NCI-H1092 treated with DMSO at 0.1 percent for 48 hours (cell line): Measurements from ENCODE around the gene GTPBP6.

Experiments
- DNase-seq: peaks from one replicate; lab custom pipeline; 2025; lab: John Stamatoyannopoulos, UW

The GTPBP6 gene, protein sequence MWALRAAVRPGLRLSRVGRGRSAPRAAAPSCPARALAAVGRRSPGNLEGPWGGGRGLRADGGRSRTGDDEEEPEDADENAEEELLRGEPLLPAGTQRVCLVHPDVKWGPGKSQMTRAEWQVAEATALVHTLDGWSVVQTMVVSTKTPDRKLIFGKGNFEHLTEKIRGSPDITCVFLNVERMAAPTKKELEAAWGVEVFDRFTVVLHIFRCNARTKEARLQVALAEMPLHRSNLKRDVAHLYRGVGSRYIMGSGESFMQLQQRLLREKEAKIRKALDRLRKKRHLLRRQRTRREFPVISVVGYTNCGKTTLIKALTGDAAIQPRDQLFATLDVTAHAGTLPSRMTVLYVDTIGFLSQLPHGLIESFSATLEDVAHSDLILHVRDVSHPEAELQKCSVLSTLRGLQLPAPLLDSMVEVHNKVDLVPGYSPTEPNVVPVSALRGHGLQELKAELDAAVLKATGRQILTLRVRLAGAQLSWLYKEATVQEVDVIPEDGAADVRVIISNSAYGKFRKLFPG

DNA sequence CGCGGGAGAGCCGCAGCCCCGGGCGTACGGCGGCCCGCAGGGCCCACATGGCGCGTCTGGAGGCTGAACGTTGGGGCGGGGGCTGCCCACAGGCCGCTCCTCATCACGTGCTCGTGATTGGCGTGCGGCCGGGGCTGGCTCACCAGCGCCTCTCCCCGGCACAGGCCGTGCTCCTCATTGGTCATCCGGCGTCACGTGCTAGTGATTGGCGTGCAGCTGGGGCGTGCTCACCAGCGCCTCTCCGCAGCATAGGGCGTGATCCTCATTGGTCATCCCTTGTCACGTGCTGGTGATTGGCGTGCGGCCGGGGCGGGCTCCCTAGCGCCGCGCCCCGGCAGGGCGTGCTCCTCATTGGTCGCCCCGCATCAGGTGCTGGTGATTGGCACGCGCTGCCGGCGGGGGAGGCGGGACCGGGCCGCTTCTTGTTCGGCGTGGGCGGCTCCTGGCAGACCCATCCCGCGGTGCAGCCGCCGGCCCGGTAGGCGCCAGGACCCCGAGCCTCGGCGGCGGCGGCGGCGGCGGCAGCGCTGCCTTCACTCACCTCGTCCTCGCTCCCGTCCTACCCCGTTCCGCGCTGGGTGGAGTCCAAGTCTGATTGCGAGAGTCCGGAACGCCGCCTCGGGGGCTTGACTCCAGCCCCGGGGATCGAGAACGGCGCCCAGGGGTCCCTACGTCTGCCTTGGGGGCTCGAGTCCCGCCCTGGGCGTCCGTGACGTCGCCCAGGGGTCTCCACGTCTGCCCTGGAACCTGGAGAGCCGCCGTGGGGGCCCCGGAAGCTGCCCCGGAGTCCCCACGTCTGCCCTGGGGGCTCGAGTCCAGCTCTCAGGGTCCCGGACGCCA lies at the start of gene GTPBP6:
TSS of gene GTPBP6 (minus strand) at position 58 of the 840 bp plus-strand sequence. CDS start at position 49, 9 bp downstream.
- no peak for DNase-seq

DNA sequence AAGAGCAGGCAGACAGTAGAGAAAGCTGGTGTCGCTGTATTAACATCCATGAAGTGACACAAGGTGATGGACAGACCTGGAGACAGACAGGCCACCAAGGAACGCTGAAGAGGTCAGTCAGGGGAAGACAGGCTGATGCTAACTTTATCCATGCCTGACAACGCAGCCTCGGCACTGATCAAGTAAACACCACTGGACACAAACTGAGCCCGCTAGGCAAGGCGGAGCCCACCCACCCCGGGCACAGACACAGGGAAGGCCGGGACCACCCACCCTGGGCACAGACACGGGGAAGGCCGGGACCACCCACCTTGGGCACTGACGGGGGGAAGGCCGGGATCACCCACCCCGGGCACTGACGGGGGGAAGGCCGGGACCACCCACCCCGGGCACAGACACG lies 49.3 kb upstream of the GTPBP6 start:
- DNase-seq: no peak

DNA sequence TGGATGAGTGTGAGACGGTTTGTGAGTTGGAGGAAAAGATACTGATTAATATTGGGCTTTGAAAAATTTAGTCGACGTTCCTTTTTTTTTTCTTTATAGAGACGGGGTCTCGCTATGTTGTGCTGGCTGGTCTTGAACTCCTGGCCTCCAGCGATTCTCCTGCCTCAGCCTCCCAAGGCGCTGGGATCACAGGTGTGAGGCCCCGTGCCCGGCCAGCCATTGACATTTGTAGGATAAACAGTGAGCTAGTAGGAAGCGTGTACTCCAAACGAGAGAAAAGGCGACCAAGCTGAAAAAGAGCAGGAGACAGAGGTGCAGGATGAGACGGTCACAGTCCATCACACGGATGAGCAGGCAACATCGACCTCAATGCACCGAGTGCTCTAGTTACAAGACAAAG lies 48.8 kb upstream of the GTPBP6 start:
- DNase-seq: no peak

DNA sequence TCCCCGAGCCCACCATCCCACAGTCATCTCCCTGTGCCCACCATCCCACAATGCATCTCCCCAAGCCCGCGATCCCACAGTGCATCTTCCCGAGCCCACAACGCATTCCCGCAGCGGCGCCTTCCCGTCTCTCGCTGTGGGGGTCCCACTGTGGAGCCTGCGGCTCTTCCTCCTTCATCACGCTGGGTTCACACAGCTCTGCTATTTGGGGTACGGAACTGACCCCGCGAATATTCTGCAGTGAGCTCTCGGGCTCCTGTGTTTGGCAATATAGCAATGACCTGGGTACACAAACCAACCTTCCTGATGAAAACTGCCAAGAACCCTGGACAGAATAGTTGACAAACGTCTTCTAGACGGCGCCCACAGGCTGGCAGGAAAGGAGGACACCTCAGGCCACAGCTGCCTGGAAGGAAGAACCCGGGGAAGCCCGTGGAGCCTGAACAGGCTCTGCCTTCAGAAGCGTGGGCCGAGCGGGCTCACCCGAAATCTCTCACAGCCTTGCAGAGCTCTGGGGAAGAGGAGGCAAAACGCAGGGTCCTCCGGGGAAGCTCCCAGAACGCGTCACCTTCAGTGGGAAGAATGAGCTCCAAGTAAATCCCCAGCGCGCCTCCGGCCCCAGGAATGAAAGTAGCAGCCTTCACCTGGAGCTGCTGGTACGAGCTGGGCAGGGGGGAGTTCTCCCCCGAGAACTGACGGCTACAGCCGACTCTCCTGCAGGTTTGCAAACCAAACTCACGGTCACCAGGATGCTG lies 45.2 kb upstream of the GTPBP6 start:
- DNase-seq: no peak

DNA sequence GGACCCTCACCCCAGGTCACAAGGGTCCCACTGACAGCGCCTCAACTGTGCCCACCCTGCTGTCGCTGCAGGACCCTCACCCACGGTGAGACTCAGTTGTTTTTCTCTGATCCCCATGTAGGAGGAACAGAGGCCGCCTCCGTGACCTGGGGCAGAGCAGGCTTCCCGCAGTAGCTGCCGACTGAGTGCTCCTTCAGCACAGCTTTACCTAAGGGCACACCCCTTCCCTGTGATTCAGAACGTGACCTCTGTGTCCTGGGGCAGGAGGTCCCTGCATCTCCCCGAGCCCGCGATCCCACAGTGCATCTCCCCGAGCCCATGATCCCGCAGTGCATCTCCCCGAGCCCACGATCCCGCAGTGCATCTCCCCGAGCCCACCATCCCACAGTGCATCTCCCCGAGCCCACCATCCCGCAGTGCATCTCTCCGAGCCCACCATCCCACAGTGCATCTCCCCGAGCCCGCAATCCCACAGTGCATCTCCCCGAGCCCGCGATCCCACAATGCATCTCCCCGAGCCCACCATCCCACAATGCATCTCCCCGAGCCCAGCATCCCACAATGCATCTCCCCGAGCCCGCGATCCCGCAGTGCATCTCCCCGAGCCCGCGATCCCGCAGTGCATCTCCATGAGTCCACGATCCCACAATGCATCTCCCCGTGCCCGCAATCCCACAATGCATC lies 44.5 kb upstream of the GTPBP6 start:
- no peak for DNase-seq

DNA sequence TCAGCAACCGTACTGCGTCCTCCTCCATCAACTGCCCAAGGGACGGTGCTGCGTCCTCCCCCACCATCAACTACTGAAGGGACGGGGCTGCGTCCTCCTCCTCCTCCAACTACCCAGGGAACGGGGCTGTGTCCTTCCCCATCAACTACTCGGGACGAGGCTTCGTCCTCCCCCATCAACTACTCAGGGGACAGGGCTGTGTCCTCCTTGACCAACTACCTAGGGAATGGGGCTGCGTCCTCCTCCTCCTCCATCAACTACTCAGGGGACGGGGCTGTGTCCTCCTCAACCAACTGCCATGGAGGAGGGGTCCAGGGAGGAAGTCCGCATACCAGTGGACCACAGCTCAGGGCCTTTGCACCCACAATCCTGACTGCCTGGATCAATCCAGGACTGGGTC lies 43.8 kb upstream of the GTPBP6 start:
- no peak for DNase-seq

DNA sequence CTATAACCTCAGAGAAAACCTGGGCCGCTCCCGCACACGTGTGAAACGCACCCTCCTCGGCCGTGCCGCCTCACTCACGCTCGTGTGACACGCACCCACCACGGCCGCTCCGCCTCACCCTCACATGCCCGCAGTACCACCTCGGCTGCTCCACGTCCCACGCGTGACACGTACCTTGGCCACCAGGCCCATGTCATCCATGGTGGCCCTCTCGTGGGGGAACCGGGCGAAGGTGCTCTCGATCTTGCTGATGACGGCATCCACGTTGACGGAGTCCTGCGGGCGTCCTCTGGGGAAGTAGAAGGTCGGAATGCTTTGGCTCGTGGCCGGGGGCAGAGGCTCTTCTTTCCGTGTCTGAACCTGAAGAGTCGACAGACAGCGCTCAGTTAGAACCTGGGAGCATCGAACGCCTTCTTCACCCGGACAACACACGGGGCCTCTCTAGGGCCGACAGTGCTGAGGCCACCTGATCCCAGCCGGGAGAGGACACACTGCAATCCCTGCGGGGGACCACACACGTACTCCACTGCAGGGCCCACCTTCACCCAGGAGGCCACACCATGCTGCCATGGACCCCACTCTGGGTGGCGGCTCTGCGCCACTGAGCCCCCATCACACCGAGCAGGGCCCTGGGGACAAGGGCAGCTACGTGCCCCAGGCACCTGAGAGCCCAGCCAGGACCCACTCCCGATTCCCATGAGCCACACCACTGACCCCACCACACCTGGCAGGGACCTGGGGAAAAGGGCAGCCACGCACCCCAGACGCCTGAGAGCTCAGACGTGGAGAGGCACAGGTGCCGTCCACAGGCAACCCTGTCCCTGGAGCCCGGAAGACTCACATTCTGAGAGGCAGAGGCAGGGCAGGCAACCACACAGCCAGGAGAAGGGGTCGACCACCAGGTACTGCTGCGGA lies 42.9 kb upstream of the GTPBP6 start:
- no peak for DNase-seq

DNA sequence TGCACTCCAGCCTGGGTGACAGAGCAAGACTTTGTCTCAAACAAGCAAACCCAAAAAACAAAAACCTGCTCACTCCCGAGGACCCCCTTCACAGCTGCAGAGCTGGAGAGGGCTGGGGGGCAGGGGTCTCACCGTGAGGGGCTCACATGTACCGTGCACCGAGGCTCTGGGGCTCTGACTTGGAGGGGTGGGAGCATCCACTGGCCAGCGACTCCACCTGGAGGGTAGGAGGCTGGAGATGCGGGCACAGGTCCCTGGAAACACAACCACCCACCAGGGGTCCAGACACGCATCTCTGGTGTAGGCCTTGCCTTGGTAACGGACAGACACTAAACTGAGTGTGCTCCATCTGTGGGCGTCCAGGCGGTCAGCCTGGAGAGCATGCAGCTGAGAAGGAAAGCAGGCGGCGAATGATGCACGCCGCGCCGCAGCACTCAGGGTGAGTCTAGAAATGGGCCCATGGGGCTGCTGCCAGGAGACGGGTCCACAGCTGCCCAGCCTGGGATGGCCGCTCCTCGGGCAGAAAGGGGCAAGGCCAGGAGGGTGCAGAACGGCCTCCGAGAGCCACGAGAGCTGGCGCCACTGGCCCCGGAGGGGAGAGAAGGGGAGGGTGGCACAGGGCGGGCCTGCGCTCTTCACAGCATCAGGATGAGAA lies 42.0 kb upstream of the GTPBP6 start:
- no peak for DNase-seq

DNA sequence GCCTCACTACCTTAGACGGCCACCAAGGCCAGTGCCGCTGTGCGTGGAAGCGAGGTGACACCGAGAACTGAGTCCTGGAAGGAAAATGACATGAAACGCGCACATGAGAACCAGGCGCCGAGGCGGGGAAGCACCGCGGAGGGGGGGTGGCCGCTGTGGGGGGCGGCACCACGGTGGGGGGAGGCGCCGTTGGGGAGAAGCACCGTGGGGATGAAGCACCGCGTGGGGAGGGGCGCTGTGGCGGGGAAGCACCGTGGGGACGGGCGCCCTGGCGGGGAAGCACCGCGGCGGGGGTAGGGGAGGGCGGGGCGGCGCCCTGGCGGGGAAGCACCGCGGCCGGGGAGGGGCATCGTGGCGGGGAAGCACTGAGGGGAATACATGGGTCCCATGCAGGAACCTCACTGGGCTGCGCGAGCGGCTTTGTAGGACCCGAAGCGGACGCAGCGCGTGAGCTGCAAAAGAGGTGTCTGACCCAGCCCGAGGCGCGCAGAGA lies 40.1 kb upstream of the GTPBP6 start:
- no peak for DNase-seq

DNA sequence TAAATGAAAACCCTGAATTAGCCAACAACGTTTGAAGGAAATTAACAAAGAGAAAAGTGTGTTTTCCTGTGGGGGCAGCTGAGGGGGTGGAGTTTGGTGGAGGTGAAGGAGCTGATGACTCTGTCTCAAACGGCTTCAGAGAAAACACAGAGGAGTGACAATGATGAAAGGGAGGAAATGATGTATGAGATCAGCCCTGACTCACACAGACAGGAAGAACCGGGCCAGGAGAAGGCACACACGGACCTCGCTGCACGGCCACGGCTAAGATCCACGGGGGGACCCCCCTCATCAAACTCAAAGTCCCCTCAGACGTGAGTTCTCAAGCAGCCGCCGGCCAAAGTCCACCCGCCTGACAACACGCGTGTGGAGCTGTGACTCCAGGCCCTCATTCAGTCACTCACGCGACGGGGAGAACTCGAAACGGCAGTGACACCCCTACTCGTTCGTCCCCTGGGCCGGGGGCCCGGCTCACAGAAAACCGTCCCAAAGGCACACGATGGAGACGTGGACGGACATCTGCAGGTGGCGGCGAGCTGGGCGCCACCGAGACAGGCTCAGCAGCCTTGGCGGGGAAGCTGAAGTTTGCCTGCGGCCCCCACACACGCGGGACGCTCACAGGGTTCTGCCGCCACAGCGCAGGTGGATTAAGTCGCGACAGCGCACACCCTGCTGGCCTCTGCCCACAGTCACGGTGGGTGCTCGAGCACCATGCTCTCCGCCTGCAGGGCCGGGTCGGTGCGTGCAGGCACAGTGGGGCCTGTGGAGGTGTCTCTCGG lies 39.3 kb upstream of the GTPBP6 start:
- DNase-seq: no peak

DNA sequence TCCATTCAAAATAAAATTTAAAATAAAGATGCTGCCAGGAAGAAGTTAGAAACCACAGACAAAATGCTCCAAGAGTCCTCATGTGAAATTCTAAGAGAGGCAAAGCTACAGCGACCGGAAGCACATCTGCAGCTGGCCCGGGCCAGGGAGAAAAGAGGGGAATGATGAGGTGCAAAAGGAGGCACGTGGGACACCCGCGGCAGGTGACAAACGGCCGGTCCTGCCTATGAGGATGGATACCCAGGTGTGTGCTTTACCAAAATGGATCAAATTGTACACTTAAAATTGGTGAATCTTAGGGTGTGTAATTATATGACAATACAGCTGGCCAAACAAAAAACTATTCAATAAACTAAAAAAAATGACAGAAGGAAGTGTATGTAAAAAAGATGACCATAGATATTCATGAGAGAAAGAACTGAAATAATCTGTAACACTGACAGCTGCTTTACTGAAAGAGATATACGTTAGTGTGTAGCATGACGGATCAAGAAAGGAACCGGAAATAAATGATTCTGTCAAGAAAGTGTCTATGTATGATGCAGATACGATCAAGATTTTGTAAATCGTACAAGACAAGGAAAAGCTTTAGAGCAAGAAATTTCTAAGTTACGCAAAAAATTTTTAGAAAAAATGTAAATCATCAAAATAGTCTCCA lies 38.6 kb upstream of the GTPBP6 start:
- no peak for DNase-seq

DNA sequence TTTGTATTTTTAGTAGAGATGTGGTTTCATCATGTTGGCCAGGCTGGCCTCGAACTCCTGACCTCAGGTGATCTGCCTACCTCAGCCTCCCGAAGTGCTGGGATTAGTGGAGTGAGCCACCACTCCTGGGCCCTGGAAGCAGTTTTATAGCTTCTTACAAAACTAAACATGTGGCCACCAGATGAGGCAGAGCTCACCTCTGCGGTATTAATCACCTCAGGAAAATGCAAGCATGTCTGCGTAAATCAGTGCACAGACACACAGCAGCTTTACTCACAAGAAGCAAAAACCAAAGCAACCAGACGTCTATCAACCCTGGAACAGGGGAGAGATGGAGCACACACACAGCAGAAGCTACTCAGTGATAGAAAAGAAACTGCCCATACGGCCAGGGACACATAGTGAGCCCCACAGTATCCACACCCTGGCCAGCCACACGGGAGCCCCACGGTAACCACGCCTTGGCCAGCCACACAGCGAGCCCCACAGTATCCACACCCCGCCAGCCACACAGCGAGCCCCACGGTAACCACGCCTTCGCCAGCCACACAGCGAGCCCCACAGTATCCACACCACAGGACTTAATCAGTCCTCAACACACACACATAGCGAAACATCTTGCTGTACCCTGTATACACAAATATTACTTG lies 37.9 kb upstream of the GTPBP6 start:
- no peak for DNase-seq

DNA sequence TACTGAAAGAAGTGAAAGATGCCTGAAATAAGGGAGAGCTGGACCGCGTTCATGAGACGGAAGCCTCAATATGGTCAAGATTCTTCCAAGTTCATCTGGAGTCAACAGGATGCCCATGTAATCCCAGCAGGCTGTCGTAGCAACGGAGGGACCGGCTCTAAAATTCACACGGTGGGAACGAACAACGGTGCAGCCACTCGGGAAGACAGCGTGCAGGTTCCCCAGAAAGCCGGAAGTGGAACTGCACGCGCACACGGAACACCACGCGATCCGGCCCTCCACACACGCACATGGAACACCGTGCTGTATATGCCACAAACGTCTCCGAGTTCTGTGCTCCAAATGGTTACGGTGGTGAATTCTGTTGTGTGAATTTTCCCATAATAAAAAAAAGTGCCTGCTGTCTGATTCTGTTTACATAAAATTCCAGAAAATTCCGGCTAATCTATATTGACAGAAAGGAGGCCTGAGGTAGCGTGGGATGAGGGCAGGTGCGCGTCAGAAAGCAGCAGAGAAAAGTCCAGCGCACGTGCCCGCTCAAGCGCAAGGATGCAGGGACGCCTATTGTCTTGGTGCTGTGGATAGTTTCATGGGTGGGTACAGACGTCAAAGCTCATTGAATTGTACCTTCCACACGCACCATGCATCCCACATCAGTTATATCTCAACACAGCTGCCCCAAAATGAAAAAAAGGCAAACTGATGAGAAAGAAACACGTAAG lies 36.9 kb upstream of the GTPBP6 start:
- no peak for DNase-seq

DNA sequence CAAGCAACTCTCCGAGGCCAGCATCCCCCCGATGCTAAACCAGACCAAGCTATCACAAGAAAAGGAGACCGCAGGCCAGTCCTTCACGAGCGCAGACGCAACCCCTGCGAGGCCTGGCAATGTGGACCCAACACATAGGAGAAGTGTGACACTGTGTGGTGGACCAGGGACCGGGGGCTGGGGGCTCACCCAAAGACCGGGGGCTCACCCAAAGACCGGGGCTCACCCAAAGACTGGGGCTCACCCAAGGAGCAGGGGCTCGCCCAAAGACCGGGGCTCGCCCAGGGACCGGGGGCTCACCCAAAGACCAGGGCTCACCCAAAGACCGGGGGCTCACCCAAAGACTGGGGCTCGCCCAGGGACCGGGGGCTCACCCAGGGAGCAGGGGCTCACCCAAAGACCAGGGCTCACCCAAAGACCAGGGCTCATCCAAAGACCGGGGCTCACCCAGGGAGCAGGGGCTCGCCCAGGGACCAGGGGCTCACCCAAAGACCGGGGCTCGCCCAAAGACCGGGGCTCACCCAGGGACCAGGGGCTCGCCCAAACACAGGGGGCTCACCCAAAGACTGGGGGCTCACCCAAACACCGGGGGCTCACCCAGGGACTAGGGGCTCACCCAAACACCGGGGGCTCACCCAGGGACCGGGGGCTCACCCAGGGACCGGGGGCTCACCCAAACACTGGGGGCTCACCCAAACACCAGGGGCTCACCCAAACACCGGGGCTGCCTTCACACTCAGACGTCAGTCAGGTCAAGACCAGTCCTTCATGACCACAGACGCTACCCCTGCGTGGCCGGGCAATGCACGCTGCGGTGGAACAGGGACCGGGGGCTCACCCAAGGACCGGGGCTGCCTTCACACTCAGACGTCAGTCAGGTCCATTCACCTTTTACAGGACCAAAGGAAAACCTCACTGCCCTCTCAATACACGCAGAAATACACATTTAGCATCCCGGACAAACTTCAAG lies 35.3 kb upstream of the GTPBP6 start:
- DNase-seq: no peak

DNA sequence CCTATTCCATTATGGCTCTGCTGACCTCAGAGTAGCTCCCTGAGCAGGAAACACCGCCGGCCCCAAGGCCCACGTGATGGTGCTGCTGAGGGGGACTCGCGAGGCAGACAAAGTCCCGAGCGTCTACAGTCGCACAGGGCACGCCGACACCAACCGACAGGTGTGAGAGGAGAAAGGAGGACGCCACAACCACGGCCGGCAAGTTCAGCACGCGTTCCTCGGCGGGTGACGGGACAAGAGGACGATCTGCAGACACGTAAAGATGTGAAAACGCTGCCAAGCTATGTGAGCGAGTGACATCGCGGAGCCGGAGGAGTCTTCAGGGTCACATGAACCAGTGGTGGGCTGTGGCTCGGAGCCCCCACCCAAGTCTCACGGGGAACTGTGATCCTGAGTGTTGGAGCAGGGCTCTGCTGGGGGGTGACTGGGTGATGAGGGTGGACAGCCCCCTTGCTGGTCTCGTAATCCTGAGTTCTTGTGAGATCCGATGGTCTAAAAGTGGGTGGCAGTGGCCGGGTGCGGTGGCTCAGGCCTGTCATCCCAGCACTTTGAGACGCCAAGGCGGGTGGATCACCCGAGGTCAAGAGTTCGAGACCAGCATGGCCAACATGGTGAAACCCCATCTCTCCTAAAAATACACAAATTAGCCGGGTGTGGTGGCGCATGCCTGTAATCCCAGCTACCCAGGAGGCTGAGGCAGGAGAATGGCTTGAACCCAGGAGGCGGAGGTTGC lies 34.2 kb upstream of the GTPBP6 start:
- DNase-seq: no peak
